ENCODE results near the gene SP7. TPM values are rescaled to one million over a fixed set of nuclear protein-coding genes. Genes with fewer than 3 reads are reported as not detected.

Gene SP7
- polyA plus RNA-seq (2012; ENCODE audit: insufficient read length, low read depth) = not detected

DNA sequence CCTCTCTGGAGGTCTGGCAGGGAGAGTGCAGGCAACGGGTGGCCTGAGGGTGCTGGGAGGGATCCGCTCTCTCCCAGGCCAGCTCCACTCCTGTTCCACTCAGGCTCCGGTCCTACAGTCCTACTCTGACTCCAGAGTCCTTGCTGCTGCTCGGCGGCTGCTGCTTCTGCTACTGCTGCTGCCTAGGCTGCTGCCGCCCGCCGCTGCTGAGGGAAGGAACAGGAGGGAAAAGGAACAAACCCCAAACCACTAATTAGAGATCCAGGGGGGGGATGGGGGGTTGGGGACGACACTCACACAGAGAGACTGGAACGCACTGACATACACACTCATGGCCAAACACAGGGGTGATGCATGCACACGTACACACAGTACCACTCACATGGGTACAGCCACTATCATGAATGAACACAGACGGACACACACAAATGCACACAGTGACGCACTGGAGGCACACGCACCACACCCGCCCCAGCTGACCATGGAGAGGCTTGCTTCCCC lies at the start of gene SP7:
TSS of gene SP7 (minus strand) at position 174 of the 501 bp plus-strand sequence. CDS start 708 bp downstream, outside the sequence.
- TF ChIP-seq TAF1 (IDR thresholded peaks at IDR 0.05; ENCODE audit: borderline replicate concordance, insufficient read depth, low read length) (no peak), SIN3A (IDR thresholded peaks at IDR 0.05; ENCODE audit: borderline replicate concordance, insufficient read depth, low read length) (no peak), FOXP2 (optimal IDR thresholded peaks at IDR 0.05; ENCODE audit: borderline replicate concordance, extremely low read depth, extremely low read length, insufficient read depth) (no peak)

DNA sequence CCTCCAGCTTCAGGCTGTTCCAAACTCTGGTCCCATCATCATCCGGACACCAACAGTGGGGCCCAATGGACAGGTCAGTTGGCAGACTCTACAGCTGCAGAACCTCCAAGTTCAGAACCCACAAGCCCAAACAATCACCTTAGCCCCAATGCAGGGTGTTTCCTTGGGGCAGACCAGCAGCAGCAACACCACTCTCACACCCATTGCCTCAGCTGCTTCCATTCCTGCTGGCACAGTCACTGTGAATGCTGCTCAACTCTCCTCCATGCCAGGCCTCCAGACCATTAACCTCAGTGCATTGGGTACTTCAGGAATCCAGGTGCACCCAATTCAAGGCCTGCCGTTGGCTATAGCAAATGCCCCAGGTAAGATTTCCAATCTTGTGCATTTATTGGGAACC lies 47.1 kb upstream of the SP7 start:
- TF ChIP-seq POLR2AphosphoS5 (IDR thresholded peaks at IDR 0.05; ENCODE audit: low read depth, low read length) = no peak

DNA sequence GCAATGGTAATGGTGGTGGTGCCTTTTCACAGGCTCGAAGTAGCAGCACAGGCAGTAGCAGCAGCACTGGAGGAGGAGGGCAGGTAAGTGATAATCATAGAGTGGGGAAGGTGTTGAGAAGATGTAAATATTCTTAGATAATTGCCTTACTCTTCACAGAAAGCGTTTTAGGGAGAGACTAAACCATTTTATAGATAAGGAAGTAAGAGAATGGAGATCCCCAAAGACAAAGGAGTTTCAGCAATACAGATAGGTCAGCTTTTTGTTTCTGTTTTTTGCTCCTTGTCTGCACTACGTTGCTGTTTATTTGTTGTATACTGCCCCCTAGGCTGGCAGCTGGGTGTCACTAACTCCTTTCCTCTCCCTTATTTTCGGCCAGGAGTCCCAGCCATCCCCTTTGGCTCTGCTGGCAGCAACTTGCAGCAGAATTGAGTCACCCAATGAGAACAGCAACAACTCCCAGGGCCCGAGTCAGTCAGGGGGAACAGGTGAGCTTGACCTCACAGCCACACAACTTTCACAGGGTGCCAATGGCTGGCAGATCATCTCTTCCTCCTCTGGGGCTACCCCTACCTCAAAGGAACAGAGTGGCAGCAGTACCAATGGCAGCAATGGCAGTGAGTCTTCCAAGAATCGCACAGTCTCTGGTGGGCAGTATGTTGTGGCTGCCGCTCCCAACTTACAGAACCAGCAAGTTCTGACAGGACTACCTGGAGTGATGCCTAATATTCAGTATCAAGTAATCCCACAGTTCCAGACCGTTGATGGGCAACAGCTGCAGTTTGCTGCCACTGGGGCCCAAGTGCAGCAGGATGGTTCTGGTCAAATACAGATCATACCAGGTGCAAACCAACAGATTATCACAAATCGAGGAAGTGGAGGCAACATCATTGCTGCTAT lies 45.8 kb upstream of the SP7 start:
- TF ChIP-seq POLR2AphosphoS5 (IDR thresholded peaks at IDR 0.05; ENCODE audit: low read depth, low read length) (no peak), FOXP2 (optimal IDR thresholded peaks at IDR 0.05; ENCODE audit: borderline replicate concordance, extremely low read depth, extremely low read length, insufficient read depth) (no peak), TAF1 (IDR thresholded peaks at IDR 0.05; ENCODE audit: borderline replicate concordance, insufficient read depth, low read length) (no peak), SIN3A (IDR thresholded peaks at IDR 0.05; ENCODE audit: borderline replicate concordance, insufficient read depth, low read length) (no peak)
- TF ChIP-seq, protein P1, sequence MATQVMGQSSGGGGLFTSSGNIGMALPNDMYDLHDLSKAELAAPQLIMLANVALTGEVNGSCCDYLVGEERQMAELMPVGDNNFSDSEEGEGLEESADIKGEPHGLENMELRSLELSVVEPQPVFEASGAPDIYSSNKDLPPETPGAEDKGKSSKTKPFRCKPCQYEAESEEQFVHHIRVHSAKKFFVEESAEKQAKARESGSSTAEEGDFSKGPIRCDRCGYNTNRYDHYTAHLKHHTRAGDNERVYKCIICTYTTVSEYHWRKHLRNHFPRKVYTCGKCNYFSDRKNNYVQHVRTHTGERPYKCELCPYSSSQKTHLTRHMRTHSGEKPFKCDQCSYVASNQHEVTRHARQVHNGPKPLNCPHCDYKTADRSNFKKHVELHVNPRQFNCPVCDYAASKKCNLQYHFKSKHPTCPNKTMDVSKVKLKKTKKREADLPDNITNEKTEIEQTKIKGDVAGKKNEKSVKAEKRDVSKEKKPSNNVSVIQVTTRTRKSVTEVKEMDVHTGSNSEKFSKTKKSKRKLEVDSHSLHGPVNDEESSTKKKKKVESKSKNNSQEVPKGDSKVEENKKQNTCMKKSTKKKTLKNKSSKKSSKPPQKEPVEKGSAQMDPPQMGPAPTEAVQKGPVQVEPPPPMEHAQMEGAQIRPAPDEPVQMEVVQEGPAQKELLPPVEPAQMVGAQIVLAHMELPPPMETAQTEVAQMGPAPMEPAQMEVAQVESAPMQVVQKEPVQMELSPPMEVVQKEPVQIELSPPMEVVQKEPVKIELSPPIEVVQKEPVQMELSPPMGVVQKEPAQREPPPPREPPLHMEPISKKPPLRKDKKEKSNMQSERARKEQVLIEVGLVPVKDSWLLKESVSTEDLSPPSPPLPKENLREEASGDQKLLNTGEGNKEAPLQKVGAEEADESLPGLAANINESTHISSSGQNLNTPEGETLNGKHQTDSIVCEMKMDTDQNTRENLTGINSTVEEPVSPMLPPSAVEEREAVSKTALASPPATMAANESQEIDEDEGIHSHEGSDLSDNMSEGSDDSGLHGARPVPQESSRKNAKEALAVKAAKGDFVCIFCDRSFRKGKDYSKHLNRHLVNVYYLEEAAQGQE (IDR thresholded peaks at IDR 0.05; ENCODE audit: insufficient read depth in 1 of 2, low read depth in 2 of 2, low read length in 2 of 2) = no peak

DNA sequence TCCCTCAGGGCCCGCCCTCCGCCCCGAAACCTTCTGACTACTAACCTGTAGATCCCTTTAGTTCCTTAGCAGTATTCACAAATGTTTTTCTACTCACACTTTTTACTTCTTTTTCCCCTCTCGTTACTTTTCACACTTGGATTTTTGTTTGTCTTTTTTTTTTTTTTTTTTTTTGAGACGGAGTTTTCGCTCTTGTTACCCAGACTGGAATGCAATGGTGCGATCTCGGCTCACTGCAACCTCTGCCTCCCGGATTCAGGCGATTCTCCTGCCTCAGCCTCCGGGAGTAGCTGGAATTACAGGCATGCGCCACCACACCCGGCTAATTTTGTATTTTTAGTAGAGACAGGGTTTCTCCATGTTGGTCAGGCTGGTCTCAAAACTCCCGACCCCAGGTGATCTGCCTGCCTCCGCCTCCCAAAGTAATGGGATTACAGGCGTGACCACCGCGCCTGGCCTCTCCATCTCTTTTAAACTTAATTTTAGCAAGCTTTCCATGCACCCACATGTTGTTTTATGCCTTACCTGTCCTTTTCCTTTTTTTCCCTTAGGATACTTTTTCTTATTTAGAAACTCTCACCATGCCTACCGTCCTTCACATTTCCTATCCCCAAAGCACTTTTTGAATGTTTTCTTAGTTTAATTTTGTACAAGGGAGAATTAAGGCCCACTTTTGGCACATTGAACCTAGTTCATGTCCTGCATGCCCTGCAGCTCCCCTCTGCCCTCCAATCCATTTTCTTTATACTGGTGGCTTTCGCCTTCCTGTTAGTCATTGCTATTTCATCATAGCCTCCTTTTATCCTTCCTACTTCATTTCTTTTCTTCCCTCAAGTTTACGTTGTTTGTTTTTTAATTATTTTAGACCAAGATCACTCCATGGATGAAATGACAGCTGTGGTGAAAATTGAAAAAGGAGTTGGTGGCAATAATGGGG lies 44.9 kb upstream of the SP7 start:
- TF ChIP-seq TAF1 (IDR thresholded peaks at IDR 0.05; ENCODE audit: borderline replicate concordance, insufficient read depth, low read length) = no peak
- TF ChIP-seq FOXP2 (optimal IDR thresholded peaks at IDR 0.05; ENCODE audit: borderline replicate concordance, extremely low read depth, extremely low read length, insufficient read depth) = no peak
- TF ChIP-seq SIN3A (IDR thresholded peaks at IDR 0.05; ENCODE audit: borderline replicate concordance, insufficient read depth, low read length) = no peak
- TF ChIP-seq POLR2AphosphoS5 (IDR thresholded peaks at IDR 0.05; ENCODE audit: low read depth, low read length) = no peak
- TF ChIP-seq, protein P1 (IDR thresholded peaks at IDR 0.05; ENCODE audit: insufficient read depth in 1 of 2, low read depth in 2 of 2, low read length in 2 of 2) = no peak

DNA sequence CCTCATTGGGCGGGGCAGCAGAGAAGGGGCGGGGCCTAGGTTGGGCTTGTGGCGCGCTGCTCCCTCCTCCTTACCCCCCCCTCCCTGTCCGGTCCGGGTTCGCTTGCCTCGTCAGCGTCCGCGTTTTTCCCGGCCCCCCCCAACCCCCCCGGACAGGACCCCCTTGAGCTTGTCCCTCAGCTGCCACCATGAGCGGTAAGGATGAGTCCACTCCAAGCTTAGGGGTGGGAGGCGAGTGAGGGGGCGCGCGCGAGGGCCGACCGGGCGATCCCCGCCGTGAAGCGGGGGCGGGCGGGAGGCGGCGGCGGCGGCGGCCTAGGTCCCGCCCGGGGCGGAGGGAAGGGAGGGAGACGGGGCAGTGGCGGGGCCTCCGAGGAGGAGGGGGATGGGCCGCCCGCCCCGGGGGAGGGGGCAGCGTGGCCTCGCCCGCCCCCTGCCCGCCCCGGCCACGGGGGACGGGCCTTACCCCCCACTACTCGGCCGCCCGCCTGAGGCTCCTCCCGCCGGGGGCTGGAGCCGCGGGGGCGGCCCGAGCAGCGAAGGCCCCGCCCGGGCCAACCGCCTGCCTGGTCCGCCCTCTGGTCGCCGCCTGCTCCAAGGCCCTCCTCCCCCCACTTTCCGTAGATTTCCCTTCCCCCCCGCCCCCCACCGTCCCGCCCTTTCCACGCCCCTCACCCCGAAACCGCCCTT lies 44.1 kb upstream of the SP7 start, which contains the start of gene SP1:
TSS of gene SP1 (plus strand) at position 73 of the 690 bp plus-strand sequence. CDS start at position 189, 116 bp downstream.
- TF ChIP-seq, protein P1 (IDR thresholded peaks at IDR 0.05; ENCODE audit: insufficient read depth in 1 of 2, low read depth in 2 of 2, low read length in 2 of 2) = no peak
- TF ChIP-seq FOXP2 (optimal IDR thresholded peaks at IDR 0.05; ENCODE audit: borderline replicate concordance, extremely low read depth, extremely low read length, insufficient read depth) = no peak
- no peak for TF ChIP-seq POLR2AphosphoS5 (IDR thresholded peaks at IDR 0.05; ENCODE audit: low read depth, low read length)
- TF ChIP-seq TAF1 (IDR thresholded peaks at IDR 0.05; ENCODE audit: borderline replicate concordance, insufficient read depth, low read length) = no peak
- TF ChIP-seq SIN3A (IDR thresholded peaks at IDR 0.05; ENCODE audit: borderline replicate concordance, insufficient read depth, low read length) = no peak
